HG02678 (cell line): ENCODE results near the gene COL5A1.
"Not testable (repeated sequence)": the region's sequence is repeated elsewhere in the genome, so short reads cannot be mapped to it uniquely, and the experiment has no call there.

Experiments
- ATAC-seq: cut with Tn5 transposase; IDR thresholded peaks from one replicate; pipeline ENCODE4 v1.9.1; 2021; ENCODE audit warnings: mild to moderate bottlenecking, moderate library complexity; ENCODE audit not compliant: unreplicated experiment

Gene COL5A1

DNA sequence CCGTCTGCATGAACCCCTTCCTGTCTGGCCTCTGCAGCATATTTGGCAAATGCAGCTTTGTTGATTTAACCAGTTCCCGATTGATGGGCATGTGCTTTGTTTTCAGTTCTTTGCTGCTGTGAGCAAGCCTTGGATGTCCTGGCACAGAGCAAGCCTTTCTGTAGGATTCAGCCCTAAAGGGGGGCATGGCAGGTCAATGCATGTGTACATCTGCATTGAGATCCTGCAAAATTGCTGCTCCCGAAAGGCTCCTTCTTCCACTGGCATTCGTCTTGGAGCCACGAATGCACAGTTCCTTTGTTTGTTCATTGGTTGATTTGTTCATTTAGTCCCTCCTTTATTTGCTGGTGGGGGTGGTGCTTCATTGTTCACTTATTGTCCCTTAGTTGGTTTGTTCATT lies 34.8 kb downstream of the COL5A1 start:
- no peak for ATAC-seq

DNA sequence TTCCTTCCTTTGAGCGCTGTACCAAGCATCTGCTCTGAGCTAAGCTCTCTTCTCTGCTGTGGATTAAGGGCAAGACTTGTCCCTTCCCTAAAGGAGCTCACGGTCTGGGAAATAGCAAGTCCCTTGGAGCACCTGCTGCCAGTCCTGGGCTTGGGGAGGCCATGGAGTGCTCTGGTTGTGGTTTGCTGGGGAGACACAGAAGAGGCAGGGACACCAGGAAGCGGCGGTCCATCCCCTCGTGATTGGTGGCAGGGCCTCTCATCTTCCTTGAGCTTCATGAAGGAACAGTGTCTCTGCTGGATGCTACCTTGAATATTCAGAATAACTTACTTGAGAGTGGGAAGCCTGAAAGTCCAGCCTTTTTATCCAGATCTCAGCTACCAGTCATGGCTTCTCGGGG lies 35.3 kb downstream of the COL5A1 start:
- ATAC-seq: no peak

DNA sequence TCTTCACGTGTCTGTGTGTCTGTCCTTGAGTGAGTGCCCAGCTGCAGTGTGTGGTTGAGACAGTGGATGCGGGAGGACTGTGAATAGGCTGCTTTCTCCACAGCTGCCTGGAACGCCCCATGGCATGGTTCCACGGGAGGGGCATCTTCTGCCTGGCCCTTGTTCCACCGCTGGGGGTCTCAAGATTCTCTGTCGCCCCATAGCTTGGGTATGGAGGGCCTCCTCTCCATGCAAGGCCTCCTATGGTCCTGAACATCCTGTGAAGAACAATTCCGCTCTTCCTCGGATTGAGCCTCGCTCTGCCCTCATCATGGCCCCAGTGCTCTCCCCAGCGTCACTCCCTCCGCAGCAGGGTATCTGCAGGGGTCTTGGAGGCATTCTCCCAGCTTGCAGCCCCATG lies 36.1 kb downstream of the COL5A1 start:
- ATAC-seq: no peak

DNA sequence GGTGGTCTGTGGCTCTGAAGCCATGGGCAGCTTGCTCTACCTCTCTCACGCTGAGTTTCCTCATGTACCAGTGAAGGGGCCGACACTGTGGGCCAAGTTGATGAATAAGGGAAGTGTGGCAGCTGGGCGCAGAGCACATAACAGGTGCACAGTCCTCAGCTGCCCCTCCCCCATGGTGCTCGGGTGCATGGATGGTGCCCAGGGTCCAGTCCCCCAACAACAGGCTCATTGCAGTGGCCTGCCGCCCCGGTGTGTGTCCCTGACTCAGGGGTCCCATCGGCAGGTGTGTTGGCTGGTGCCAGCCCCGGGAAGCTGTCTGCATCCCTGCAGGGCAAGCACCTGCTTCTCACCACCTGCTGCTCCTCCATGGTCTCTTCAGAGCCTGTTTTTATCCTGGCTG lies 36.6 kb downstream of the COL5A1 start:
- no peak for ATAC-seq

DNA sequence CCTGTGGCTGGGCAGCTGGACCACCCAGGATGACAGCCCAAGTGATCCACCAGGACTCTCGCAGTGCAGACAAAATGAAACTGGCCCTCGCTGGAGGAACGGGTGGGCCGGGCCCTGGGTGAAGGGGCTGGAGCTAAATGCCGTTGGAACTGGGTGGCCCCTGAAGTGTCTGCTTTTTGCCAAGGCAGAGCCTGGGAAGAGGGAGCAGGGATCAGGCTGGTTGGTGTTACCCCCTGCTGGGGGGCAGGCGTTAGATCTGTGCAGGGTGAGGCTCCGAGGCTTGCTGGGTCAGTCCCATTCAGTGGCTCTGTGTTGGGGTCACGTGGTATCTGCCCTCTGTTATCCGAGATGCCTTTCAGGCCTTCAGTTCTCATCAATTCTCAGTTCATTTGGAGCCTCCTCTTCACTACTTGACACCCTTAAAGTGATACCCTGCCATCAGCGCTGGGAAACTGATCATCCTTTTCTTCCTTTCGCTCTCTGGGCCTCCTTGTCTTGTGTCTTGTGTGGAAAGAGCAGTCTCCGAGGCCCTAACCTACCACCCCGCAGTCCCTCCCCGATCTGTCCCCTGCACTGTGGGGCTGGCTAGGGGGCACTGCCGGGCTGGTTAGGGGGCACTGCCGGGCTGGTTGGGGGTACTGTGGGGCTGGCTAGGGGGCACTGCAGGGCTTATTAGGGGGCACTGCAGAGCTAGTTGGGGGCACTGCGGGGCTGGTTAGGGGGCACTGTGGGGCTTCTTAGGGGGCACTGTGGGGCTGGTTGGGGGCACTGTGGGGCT lies 37.3 kb downstream of the COL5A1 start:
- ATAC-seq: no peak

DNA sequence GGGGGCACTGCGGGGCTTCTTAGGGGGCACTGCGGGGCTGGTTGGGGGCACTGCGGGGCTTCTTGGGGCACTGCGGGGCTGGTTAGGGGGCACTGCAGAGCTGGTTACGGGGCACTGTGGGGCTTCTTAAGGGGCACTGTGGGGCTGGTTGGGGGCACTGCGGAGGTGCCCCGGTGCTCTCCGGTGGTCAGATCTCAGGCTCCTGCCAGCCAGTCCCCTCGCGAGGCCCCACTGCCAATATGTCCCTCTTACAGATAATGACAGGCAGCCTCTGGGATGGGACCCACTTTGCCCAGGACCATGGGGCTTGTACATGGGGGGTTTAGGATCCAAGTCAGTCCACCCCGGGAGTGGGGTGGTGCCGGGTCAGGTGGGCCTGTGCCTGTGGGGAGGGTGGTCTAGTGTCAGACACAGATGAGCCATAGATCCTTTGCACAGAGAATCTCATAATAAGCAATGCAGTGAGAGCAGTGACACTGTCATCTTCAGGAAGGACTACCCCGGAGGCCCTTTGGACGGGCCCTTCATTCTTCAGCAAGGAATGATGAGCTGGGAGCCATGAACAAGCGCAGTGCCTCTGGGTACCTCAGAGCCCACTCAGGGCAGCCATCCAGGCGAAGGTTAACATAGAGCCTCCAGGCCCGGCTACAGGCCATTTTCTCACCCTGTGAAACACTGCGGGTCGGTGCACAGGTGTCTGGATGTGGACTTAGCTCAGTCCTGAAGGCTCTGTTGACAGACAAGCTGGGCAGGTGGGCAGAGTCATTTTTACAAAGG lies 38.2 kb downstream of the COL5A1 start:
- ATAC-seq: no peak

DNA sequence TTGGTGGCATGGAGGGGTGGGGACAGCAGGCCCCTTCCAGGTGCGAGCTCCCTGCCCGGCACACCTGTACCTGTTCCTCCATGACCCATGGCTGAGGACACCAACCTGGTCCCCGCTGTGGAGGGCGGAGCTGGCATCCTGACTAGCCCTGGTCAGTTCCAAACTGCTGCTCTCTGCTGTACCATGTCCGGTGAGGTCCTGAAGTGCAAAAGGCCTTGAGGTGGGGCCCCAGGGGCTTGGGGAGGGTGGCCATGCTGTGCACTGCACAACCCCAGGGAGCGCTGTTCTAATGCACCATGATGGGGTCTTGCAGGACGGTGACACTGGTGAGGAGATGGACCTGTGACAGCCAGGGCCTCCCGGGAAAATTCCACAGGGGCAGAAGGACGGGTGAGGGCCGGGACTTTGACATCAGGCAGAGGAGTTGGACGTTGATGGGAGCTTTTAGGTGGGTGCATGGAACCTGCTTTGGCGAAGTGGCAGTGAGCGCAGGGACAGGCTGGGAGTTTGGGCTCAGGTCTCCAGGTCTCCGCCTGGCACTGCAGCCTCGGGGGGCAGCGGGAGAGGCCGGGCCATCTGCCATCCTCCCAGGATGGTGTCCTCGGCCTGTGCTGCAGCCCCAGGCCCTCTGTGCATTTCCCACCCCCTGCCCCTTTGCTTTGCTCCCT lies 38.9 kb downstream of the COL5A1 start:
- ATAC-seq: no peak

DNA sequence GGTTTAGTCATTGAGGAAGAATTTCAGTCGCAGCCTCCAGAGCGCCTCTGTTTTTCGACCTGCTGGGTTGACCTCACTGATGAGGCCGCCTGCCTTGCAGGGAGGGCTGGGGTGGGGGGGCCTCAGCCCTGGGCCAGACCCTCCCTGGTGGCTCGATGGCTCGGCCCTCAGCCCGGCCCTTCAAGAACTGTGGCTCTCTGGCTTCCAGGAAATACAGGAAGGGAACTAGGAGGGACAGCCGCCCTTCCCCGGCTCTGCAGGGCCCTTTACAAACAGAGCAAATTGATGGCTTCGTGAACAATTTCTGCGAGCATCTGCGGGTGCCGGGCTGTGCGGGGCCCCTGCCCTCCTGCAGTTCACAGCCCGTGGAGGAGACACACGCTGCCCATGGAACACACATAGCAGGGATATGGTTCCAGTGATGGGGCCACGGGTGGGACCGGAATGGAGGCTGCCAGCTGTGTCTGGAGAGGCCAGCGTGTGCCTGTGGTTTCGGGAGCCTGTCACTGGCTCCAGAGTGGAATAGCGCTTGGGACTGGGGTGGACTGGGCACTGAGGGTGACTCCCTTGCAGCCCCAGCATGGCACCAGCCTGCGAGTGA lies 39.6 kb downstream of the COL5A1 start:
- no peak for ATAC-seq

DNA sequence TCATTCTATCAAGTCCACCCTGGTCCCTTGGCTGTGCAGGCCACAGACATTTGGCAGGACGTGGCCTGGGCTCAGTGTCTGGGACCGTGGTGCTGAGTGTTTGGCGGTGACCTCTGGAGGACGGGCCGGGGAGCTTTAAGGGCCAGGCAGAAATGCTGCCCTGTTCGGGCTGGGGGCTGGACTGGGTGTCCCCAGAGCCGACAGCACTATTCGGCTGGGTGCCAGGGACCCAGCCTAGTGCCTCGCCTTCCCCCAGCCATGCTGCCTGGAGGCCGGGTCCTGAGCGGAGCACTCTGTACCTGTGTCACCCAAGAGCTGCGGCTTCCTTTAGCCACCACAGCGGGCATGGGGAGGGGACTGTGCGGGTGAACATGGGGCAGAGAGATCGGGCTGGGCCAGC lies 40.4 kb downstream of the COL5A1 start:
- no peak for ATAC-seq

DNA sequence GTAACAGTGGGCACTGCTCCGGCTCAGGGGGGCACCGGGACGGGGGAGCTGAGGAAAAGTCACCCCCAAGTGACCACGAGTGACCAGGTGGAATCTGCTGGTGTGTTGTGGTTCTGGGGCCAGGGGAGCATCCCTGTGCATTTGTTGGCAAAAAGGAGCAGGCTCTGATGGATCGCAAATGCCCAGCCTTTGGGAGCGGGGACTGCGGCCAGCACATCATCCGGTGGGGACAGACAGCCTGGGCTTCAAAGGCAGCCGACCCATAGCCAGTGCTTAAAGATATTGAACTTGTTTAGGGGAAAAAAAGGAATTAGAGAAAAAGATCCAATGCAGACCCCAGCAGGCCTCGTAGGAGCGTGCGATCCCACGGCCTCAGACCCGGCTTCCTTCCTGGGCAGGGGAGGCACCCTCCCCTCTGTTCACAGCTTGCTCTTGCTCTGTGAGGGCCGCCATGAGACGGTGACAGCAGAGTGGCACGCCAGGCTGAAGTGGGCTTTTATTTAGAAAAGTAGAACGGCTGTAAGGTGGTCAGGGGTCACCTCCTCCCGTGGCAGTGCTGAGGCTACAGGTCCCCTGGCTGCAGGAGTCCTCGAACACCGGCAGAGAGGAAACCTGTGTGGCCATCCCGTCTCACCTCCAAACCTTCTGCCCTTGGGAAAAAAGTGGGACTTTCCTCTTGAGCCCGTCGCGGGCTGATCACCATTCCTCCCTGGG lies 41.2 kb downstream of the COL5A1 start:
- ATAC-seq: no peak

DNA sequence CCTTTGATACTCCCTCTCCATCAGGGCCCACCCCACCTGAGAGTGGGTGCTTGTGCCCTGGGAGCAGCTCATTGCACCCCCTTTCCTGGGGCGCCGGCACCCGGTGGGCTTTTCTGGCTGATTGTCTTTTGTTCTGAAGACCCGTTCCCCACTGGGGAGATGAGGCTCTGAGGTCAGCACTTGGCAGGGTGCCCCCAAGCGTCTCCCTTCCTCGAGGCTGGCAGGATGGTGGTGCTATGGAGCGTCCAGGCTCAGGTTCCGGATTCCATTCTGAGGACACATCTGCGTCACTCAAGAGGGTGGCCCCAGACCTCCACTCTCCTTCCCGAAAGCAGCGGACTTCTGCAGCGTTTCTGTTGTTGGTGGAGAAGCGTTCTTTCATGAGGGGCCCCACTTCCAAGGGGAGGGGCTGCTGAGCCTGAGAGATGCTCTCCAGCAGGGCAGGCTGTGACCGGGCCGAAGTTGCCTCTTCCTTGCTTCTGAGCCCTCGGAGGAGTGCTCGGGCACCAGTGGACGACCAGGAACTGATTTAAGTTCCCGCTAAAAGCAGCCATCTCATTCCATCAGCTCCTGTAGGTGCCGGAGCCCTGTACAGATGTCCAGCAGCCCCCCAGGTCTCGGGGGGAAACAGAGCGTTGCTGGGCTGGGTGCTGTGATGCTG lies 42.2 kb downstream of the COL5A1 start:
- no peak for ATAC-seq

DNA sequence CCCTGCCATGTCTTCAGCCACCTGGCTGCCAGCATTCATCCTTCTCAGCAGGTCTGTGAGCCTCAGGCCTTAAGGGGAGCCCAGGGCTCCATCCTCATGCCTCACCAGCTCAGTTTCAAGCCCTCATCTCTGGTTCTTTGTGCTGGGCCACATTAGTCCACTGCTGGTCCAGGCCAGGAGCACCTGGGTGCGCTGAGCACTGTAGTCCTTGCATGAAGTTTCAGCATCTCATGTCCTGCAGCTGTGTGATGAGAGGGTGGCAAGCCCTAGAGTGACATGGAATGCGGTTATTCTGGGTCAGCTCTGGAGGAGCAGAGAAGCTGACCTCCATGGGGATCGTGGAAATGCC lies 42.7 kb downstream of the COL5A1 start:
- ATAC-seq: no peak

DNA sequence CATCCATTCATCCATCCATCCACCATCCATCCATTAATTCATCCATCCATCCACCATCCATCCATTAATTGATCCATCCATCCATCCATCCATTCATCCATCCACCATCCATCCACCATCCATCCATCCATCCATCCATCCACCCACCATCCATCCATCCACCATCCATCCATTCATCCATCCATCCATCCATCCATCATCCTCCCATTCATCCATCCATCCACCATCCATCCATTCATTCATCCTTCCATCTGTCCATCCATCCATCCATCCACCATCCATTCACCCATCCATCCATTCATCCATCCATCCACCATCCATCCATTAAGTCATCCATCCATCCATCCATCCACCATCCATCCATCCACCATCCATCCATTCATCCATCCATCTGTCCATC lies 43.3 kb downstream of the COL5A1 start:
- ATAC-seq: not testable (repeated sequence)

DNA sequence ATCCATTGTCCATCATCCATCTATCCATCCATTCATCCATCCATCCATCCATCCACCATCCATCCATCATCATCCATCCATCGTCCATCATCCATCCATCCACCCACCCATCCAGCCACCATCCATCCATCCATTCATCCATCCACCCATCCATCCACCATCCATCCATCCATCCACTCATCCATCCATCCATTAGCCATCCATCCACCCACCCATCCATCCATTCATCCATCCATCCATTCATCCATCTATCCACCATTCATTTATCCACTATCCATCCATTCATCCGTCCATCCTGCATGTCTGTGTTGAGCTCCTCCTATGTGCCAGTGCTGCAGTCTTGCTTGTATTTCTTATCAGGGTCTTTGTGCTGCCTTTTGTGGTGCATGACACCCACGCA lies 44.2 kb downstream of the COL5A1 start:
- ATAC-seq: no peak

DNA sequence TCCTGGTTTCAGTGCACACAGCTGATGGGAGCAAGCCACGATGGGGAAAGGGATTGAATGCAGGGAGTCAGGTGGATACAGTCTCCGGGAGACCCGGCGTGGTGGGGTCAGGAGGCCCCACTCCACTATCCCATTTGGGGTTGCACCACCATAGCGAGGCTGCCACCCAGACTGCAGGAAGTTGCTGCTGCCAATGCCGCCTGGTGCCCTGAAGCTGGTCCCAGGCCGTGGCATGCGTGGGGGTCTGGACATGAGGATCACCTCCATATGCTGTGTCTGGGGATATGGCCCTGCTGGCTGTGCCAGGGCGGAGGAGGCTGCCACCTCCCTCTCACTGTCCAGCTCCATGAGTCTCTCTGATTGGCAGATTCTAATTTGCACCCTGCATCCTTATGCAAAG lies 45.3 kb downstream of the COL5A1 start:
- ATAC-seq: no peak

DNA sequence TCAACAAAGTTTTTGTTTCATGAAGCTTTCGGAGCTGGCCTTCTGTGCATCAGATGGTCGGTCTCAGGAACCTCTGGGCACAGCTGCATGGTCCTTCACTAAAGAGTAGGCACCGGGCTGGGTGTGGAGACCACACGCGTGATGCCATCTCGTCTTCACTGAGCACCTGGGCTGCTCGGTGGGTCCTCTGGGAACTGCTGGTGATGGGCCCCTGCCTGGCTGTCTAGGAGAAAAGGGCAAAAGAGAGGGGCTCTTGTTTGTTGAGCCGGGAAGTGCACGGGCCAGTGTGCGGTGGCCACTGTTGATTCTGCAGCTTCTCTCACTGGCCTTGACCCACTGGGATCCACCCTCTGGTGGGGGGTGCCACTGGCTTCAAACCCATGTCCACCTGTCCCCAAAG lies 46.0 kb downstream of the COL5A1 start:
- no peak for ATAC-seq

DNA sequence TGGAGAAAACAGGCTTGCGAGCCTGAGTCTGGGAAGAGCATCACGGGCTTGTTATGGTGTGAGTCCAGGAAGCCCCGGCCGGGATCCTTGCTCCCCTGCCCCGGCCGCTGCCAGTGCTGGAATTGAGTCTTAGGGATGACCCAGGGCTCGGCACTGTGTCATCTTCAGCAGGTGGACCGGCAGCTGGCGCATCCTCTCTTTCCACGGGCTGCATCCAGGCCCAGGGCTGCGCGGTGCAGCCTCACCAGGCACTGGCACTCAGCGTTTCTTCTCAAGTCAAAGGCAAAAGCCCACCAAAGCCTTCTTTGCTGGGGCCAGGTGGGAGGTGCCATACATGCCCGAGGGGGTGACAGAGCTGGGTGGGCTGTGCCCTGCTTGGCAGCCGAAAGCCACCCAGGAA lies 46.6 kb downstream of the COL5A1 start:
- no peak for ATAC-seq

DNA sequence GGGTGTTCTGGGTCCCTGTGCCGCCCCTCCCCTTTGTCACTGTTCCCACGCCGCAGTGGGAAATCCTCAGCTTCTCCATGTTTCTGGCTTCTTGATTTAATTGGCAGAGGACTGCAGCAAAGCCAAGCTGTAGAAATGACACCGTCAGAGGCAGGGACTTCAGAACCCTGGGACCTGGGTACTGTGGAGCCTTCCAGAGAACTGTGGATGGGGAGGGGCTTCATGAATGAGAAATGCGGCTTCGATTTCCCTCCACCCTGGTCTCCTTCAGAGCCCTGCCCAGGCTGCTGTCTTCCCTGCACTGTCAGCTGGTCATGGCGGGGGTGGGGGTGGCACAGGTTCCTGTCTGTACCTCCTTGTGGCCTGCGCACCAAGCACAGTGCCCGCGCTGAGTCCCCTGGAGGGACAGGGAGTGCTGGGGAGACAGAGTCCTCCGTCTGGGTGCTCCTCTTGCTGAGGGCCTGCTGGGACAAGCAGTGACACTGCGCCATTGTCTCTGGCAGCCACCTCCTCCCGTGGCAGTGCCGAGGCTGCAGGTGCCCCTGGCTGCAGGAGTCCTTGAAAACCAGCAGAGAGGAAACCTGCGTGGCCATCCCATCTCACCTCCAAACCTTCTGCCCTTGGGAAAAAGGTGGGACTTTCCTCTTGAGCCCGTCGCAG lies 47.2 kb downstream of the COL5A1 start:
- no peak for ATAC-seq

DNA sequence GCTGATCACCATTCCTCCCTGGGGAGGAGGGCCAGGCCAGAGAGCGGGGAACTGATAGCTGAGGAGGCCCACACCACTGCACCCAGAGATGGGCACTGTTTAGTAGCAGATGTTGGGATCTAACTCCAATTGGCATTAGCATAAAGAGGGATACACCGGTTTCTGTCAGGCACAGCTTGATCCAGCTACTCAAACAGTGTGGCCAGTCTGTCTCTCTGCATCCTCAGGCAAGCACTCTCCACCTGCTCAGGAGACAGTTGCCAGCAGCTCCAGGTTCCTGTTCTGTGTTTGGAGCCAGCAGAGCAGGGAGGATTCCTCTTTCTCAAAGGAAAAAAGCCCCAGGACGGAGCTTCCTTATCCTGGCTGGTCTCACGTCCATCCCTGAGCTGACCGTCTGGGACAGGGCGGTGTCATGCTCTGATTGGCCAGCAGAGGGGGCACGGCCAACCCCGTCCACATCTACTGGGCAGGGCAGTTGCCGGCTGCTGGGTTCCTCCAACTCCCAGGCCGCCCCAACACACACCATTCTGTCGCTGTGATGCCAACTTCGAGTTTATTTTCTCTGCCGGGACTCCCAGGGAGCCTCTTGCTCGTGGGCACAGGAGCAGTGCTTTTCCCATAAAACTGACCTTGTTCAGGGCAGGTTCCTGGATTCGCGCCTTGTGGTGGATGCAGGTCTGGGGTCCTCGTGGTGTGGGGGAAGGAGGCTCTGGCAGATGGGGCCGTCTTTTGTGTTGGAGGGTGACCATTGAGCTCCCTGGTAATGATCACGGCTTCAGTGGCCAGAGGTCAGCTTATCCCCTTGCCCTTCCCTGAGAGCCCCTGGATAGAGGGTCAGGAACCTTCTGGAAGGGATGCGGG lies 47.9 kb downstream of the COL5A1 start:
- no peak for ATAC-seq
